Heart right ventricle (tissue), 16 donors: ENCODE results near the gene HES1. TPM values are rescaled to one million over a fixed set of nuclear protein-coding genes. Genes with fewer than 3 reads are reported as not detected.

ENCODE experiments used
- ATAC-seq, 8 donors: fragments of 200-7000 bp; cut with Tn5 transposase; one replicate each; pipeline ENCODE4 v1.9.1; 2020; ENCODE audit warnings: mild to moderate bottlenecking in 8 of 8, moderate library complexity in 8 of 8, moderate number of reproducible peaks in 1 of 8
- DNase-seq, 2 donors: peaks; one replicate each; pipeline ENCODE4 v3.0.0-alpha.2; 2020
- H3K27ac ChIP-seq, 10 donors: fragments of 200-600 bp; sonication (generic) in 2 of 10; one replicate each; pipeline versions ENCODE4 v1.5.0 to v1.8.0; 2020 to 2022; ENCODE audit warnings: mild to moderate bottlenecking in 3 of 10
- H3K27me3 ChIP-seq, 7 donors: fragments of 200-600 bp; one replicate each; pipeline ENCODE4 v1.8.0; 2021 to 2022; ENCODE audit warnings: mild to moderate bottlenecking in 2 of 7
- H3K36me3 ChIP-seq, 9 donors: fragments of 200-600 bp; sonication (generic) in 1 of 9; one replicate each; pipeline versions ENCODE4 v1.5.0 to v1.8.0; 2020 to 2022; ENCODE audit warnings: mild to moderate bottlenecking in 2 of 9
- H3K4me1 ChIP-seq, 9 donors: fragments of 200-600 bp; sonication (generic) in 1 of 9; one replicate each; pipeline versions ENCODE4 v1.5.0 to v1.8.0; 2020 to 2022; ENCODE audit warnings: mild to moderate bottlenecking in 4 of 9
- H3K4me3 ChIP-seq, 10 donors: fragments of 200-600 bp; sonication (generic) in 2 of 10; one replicate each; pipeline versions ENCODE4 v1.5.0 to v1.8.0; 2020 to 2022; ENCODE audit warnings: mild to moderate bottlenecking in 7 of 10, moderate library complexity in 2 of 10
- H3K9me3 ChIP-seq, 11 donors: fragments of 200-600 bp in 10 of 11; sonication (generic) in 2 of 11; one replicate each; pipeline versions ENCODE4 v1.5.0 to v1.8.0; 2013 to 2022; ENCODE audit warnings: mild to moderate bottlenecking in 2 of 11, control low read depth in 1 of 11, moderate library complexity in 1 of 11
- WGBS, 2 donors: extraction: QIAGEN DNeasy Blood & Tissue Kit; methylation state at CpG; one replicate each; pipeline ENCODE4 v1.1.7; 2013; ENCODE audit warnings: inconsistent platforms in 1 of 2; 5-methylcytosine and 5-hydroxymethylcytosine counted together
- intact Hi-C, 10 donors: fragments of 100-400 bp; cut with DNase I; formaldehyde crosslinking; loops; one replicate each; pipeline versions ENCODE4 v1.11.1 to v1.14.2; 2022
- polyA plus RNA-seq, 2 donors: library from polyadenylated mRNA; stranded (reverse); fragments of 200-250 nt; gene quantifications; one replicate each; pipeline ENCODE4 v1.2.3, GENCODE V29; 2013
- total RNA-seq, 10 donors: library from RNA; stranded (reverse); fragmentation: NEBNext Ultra II Directional in 3 of 10; extraction: Animal tissue kit (Norgen Biotek cat#: 25700) in 3 of 10; gene quantifications; one replicate each; pipeline versions ENCODE4 v1.2.1 to v1.2.4, GENCODE V29; 2021 to 2023
- TF ChIP-seq, protein P1 (sequence below), 9 donors: fragments of 200-600 bp; sonication (generic) in 2 of 9; IDR thresholded peaks; one replicate each; pipeline versions ENCODE4 v1.5.0 to v1.8.0; 2021 to 2022; ENCODE audit warnings: antibody characterized with exemption in 9 of 9, mild to moderate bottlenecking in 5 of 9, moderate library complexity in 1 of 9
- donor health status: Arrhythmogenic right ventricular cardiomyopathy.
- donor health status: ischemic (EF 13 %, LVEDD 7.1; RV severe dilation, severe dysfunction).
- donor health status: healthy with polysubstance abuse.
- donor health status: DM: no; HTN: yes; CAD: no.
- donor health status: DM: no; HTN: no; CAD: no.
- donor health status: ischemic (EF 25% LVEDD 6.9; RV normal size, moderate dysfunction).
- donor health status: ischemic (EF 25% LVEDD 5.7; RV mildly dilated, moderate dysfunction).
- donor health status: healthy.
- donor health status: DM: yes; HTN: yes; CAD: no.
- donor health status: Ischemic cardiomyopathy.
- donor health status: ischemic (EF 35%, LVEDD 5.7; RV mildly dilated, moderate dysfunction).
- donor health status: nonischemic (EF 11% LVEDD 7.7; RV severe dilation, severe dysfunction).
- donor health status: DM: yes; HTN: yes; CAD: no.
- donor health status: PGD.
- donor health status: ischemic (EF 29% LVEDD 5.4; RV normal size, mild dysfunction).
- donor health status: nonischemic (EF 23%, LVEDD 6.1; RV moderate dilation, normal function).

Gene HES1
- total and polyA plus RNA-seq, 12 donors: 6.8 to 43.2 (median 22.0) TPM

DNA sequence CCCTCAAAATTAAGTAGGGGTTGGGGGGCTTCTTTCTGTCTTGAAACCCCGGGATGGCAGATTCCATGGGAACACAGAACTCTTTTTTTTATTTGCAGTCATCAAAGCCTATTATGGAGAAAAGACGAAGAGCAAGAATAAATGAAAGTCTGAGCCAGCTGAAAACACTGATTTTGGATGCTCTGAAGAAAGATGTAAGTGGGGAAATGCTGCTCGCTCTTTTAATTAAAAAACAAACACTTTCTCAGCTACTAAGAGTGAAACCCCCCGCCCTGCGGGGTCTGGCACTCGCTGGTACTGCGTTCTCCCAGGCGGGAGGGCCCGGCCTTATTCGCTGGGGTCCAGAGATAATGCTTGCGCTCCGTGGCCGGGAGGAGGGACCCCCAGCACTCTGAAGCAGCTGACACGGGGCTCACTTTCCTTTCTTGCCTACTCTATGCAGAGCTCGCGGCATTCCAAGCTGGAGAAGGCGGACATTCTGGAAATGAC, 615 bp downstream of the HES1 start:
- WGBS, 2 donors: 0 to 1% methylated on average over 17 of the region's 17 CpGs

DNA sequence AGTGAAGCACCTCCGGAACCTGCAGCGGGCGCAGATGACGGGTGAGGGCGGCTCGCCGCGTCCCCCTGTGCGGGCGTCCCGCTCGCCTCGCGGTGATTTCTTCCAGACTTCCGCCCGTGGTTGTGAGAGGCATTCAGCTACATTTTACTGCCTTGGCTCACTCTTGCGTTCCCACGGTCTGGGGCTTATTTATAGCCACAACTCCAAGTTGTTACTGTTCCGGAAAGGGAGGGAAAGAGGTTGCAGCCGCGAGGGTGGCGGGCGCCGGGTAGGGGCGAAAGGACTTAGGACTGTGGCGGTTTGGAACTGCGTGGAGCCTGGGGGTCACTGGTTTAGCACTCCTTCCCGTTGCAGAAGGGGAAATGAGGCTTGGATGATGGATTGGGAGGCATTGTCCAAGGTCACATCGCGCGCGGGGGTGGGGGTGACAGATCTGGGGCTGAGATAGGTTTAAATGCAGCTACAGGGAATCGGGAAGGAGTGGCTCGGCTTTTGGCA, 1.1 kb downstream of the HES1 start:
- peaks cover 0 to 10% (median 0%) of the 10 kb centered on the region in 9 donors for H3K36me3 ChIP-seq
- WGBS, 2 donors: 0% methylated on average over 34 of the region's 34 CpGs
- peaks cover 12 to 81% (median 56%) of the 10 kb centered on the region in 9 donors for H3K4me1 ChIP-seq
- no peaks in the 10 kb centered on the region for H3K9me3 ChIP-seq
- ATAC-seq (peak in 6 of 8 donors; percentile 0 to 22 (median 16)), DNase-seq (peak; percentile 64 to 80)
- TF ChIP-seq, protein P1, sequence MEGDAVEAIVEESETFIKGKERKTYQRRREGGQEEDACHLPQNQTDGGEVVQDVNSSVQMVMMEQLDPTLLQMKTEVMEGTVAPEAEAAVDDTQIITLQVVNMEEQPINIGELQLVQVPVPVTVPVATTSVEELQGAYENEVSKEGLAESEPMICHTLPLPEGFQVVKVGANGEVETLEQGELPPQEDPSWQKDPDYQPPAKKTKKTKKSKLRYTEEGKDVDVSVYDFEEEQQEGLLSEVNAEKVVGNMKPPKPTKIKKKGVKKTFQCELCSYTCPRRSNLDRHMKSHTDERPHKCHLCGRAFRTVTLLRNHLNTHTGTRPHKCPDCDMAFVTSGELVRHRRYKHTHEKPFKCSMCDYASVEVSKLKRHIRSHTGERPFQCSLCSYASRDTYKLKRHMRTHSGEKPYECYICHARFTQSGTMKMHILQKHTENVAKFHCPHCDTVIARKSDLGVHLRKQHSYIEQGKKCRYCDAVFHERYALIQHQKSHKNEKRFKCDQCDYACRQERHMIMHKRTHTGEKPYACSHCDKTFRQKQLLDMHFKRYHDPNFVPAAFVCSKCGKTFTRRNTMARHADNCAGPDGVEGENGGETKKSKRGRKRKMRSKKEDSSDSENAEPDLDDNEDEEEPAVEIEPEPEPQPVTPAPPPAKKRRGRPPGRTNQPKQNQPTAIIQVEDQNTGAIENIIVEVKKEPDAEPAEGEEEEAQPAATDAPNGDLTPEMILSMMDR (IDR thresholded peaks at IDR 0.05): no peak
- intact Hi-C loops: loop anchor here in 9 of 10 donors (2.0 to 10.0 kb wide), 13 partner anchors 62 to 470 kb away; no protein-coding TSS in a partner anchor
- peak overlapping the region; percentile 86 to 99 (median 96) for H3K27ac ChIP-seq
- H3K4me3 ChIP-seq: peak overlapping the region; percentile 60 to 94 (median 76)
- H3K27me3 ChIP-seq: peaks cover 0 to 89% (median 0%) of the 10 kb centered on the region in 7 donors

More for the DNA sequence above, 615 bp downstream of the HES1 start:
- peak in 3 of 8 donors; percentile 0 to 2 (median 2) for ATAC-seq
- TF ChIP-seq, protein P1 (IDR thresholded peaks at IDR 0.05): no peak
- intact Hi-C loops: loop anchor here in 9 of 10 donors (2.0 to 10.0 kb wide), 13 partner anchors 62 to 469 kb away; no protein-coding TSS in a partner anchor
- no peaks in the 10 kb centered on the region for H3K9me3 ChIP-seq
- DNase-seq: no peak
- peaks cover 7 to 76% (median 55%) of the 10 kb centered on the region in 9 donors for H3K4me1 ChIP-seq
- peak overlapping the region; percentile 86 to 99 (median 96) for H3K27ac ChIP-seq
- peak overlapping the region; percentile 60 to 94 (median 76) for H3K4me3 ChIP-seq
- peaks cover 0 to 10% (median 0%) of the 10 kb centered on the region in 9 donors for H3K36me3 ChIP-seq
- peaks cover 0 to 89% (median 0%) of the 10 kb centered on the region in 7 donors for H3K27me3 ChIP-seq

DNA sequence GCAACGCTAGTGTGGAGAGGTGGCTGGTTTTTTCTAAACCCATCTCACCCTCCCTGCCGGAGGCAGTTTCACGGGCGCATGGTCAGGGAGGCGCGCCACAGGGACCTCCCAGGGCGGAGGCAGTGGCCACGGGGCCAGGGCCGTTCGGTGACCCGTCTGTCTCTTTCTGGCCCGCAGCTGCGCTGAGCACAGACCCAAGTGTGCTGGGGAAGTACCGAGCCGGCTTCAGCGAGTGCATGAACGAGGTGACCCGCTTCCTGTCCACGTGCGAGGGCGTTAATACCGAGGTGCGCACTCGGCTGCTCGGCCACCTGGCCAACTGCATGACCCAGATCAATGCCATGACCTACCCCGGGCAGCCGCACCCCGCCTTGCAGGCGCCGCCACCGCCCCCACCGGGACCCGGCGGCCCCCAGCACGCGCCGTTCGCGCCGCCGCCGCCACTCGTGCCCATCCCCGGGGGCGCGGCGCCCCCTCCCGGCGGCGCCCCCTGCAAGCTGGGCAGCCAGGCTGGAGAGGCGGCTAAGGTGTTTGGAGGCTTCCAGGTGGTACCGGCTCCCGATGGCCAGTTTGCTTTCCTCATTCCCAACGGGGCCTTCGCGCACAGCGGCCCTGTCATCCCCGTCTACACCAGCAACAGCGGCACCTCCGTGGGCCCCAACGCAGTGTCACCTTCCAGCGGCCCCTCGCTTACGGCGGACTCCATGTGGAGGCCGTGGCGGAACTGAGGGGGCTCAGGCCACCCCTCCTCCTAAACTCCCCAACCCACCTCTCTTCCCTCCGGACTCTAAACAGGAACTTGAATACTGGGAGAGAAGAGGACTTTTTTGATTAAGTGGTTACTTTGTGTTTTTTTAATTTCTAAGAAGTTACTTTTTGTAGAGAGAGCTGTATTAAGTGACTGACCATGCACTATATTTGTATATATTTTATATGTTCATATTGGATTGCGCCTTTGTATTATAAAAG, 1.8 kb downstream of the HES1 start:
- peak overlapping the region; percentile 86 to 99 (median 96) for H3K27ac ChIP-seq
- H3K27me3 ChIP-seq: peaks cover 0 to 89% (median 0%) of the 10 kb centered on the region in 7 donors
- TF ChIP-seq, protein P1 (IDR thresholded peaks at IDR 0.05): peak; percentile 26 to 58 (median 44)
- H3K36me3 ChIP-seq: peaks cover 0 to 10% (median 0%) of the 10 kb centered on the region in 9 donors
- WGBS, 2 donors: 7% methylated on average over 67 to 69 of the region's 69 CpGs
- peak overlapping the region; percentile 60 to 94 (median 76) for H3K4me3 ChIP-seq
- ATAC-seq: peak in 6 of 8 donors; percentile 0 to 20 (median 4)
- H3K4me1 ChIP-seq: peaks cover 18 to 88% (median 62%) of the 10 kb centered on the region in 9 donors
- intact Hi-C loops: loop anchor here (2.0 to 10.0 kb wide), 15 partner anchors 63 to 470 kb away; no protein-coding TSS in a partner anchor
- H3K9me3 ChIP-seq: no peaks in the 10 kb centered on the region
- peak; percentile 72 to 74 for DNase-seq

DNA sequence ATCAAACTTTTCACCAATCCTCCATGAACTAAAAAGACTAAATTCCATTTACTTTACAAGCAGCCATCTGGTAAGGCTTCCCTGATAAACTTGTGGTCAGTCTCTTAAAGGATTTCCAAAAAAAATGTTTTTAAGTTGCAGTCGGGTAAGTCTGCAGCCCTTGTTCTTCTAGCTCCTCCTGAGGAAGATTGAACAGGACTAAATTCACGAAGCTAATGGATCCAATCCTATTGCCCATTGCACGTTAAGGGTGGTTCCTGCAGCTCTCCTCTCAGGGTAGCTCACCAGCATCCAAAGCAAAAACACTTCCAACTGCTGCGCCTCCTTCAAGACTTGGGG, 2.8 kb downstream of the HES1 start:
- WGBS, 2 donors: 58 to 62% methylated on average over 4 of the region's 4 CpGs
- peaks cover 0 to 10% (median 0%) of the 10 kb centered on the region in 9 donors for H3K36me3 ChIP-seq
- intact Hi-C loops: loop anchor here in 9 of 10 donors (2.0 to 10.0 kb wide), 12 partner anchors 64 to 471 kb away; no protein-coding TSS in a partner anchor
- H3K27me3 ChIP-seq: peaks cover 0 to 83% (median 0%) of the 10 kb centered on the region in 7 donors
- peak overlapping the region in 9 of 10 donors; percentile 42 to 99 (median 96) for H3K27ac ChIP-seq
- peaks cover 18 to 85% (median 61%) of the 10 kb centered on the region in 9 donors for H3K4me1 ChIP-seq
- TF ChIP-seq, protein P1 (IDR thresholded peaks at IDR 0.05): no peak
- ATAC-seq: no peak
- DNase-seq: no peak
- H3K4me3 ChIP-seq: peak overlapping the region in 9 of 10 donors; percentile 25 to 94 (median 73)
- H3K9me3 ChIP-seq: no peaks in the 10 kb centered on the region
